H9 (cell line): ENCODE results near the gene ZNF446. TPM values are rescaled to one million over a fixed set of nuclear protein-coding genes. Genes with fewer than 3 reads are reported as not detected.

ENCODE experiments used
- DNase-seq: peaks from one replicate; pipeline ENCODE4 v3.0.0-alpha.2; 2017
- H2AFZ ChIP-seq: one replicate; pipeline ENCODE4 v1.6.1; 2013; ENCODE audit warnings: mild to moderate bottlenecking, low read length, control low read depth, moderate library complexity
- H2AK5ac ChIP-seq: 2 replicates; pipeline ENCODE4 v1.6.1; 2013; ENCODE audit warnings: low read length, control low read depth, mixed read lengths; ENCODE audit not compliant: insufficient read length
- H2BK120ac ChIP-seq: one replicate; pipeline ENCODE4 v1.6.1; 2013; ENCODE audit warnings: low read depth, mild to moderate bottlenecking, low read length, control low read depth, inconsistent platforms; ENCODE audit not compliant: poor library complexity, severe bottlenecking
- H2BK12ac ChIP-seq: 2 replicates; pipeline ENCODE4 v1.6.1; 2013; ENCODE audit warnings: low read length, control low read depth, mixed read lengths, low read depth; ENCODE audit not compliant: insufficient read length
- H2BK15ac ChIP-seq: 2 replicates; pipeline ENCODE4 v1.6.1; 2013; ENCODE audit warnings: low read depth, low read length, control low read depth
- H2BK20ac ChIP-seq: one replicate; pipeline ENCODE4 v1.6.1; 2013; ENCODE audit warnings: low read depth, mild to moderate bottlenecking, low read length, control low read depth, inconsistent platforms; ENCODE audit not compliant: poor library complexity, severe bottlenecking
- H2BK5ac ChIP-seq: 2 replicates; pipeline ENCODE4 v1.6.1; 2013; ENCODE audit warnings: low read length, control low read depth, mixed read lengths; ENCODE audit not compliant: insufficient read length
- H3K14ac ChIP-seq: 2 replicates; pipeline ENCODE4 v1.6.1; 2013; ENCODE audit warnings: low read length, control low read depth; ENCODE audit not compliant: insufficient read depth
- H3K18ac ChIP-seq: 2 replicates; pipeline ENCODE4 v1.6.1; 2013; ENCODE audit warnings: low read depth, mild to moderate bottlenecking, mixed read lengths, low read length, control low read depth; ENCODE audit not compliant: insufficient read length
- H3K23ac ChIP-seq: 2 replicates; pipeline ENCODE4 v1.6.1; 2013; ENCODE audit warnings: low read length, control low read depth, mixed read lengths, low read depth; ENCODE audit not compliant: insufficient read length
- H3K23me2 ChIP-seq: 2 replicates; pipeline ENCODE4 v1.6.1; 2013; ENCODE audit warnings: low read depth, mild to moderate bottlenecking, mixed read lengths, low read length, control low read depth; ENCODE audit not compliant: insufficient read length, poor library complexity, severe bottlenecking
- H3K27ac ChIP-seq: 2 replicates; pipeline ENCODE4 v1.5.1; 2013; ENCODE audit warnings: low read length, control low read depth, mixed read lengths, low read depth; ENCODE audit not compliant: insufficient read length
- H3K27me3 ChIP-seq: 2 replicates; pipeline ENCODE4 v1.6.1; 2013; ENCODE audit warnings: low read length, control low read depth, inconsistent platforms; ENCODE audit not compliant: insufficient read depth
- H3K4ac ChIP-seq: 2 replicates; pipeline ENCODE4 v1.6.1; 2013; ENCODE audit warnings: low read depth, mild to moderate bottlenecking, control low read depth, inconsistent platforms, low read length, moderate library complexity
- H3K4me1 ChIP-seq: 2 replicates; pipeline ENCODE4 v1.6.1; 2013; ENCODE audit warnings: low read length, control low read depth, inconsistent platforms; ENCODE audit not compliant: insufficient read depth
- H3K4me2 ChIP-seq: 2 replicates; pipeline ENCODE4 v1.6.1; 2013; ENCODE audit warnings: low read length, control low read depth, mixed read lengths; ENCODE audit not compliant: insufficient read length, insufficient read depth
- H3K56ac ChIP-seq: 2 replicates; pipeline ENCODE4 v1.6.1; 2013; ENCODE audit warnings: low read depth, mild to moderate bottlenecking, mixed read lengths, low read length, control low read depth; ENCODE audit not compliant: insufficient read length
- H3K79me1 ChIP-seq: 2 replicates; pipeline ENCODE4 v1.6.1; 2013; ENCODE audit warnings: low read depth, mild to moderate bottlenecking, moderate library complexity, low read length, control low read depth, inconsistent platforms; ENCODE audit not compliant: insufficient read depth, poor library complexity, severe bottlenecking
- H3K79me2 ChIP-seq: 2 replicates; pipeline ENCODE4 v1.6.1; 2013; ENCODE audit warnings: low read length, control low read depth, inconsistent platforms; ENCODE audit not compliant: insufficient read depth
- H3K9ac ChIP-seq: 2 replicates; pipeline ENCODE4 v1.6.1; 2013; ENCODE audit warnings: low read length, control low read depth, mixed read lengths; ENCODE audit not compliant: insufficient read length; ENCODE audit errors: extremely low read depth
- H3K9me3 ChIP-seq: one replicate; pipeline ENCODE4 v1.6.1; 2013; ENCODE audit warnings: low read depth, low read length, inconsistent platforms; ENCODE audit not compliant: control insufficient read depth
- H3T11ph ChIP-seq: one replicate; pipeline ENCODE4 v1.6.1; 2013; ENCODE audit warnings: mild to moderate bottlenecking, low read length, control low read depth, inconsistent platforms
- H4K20me1 ChIP-seq: one replicate; pipeline ENCODE4 v1.6.1; 2013; ENCODE audit not compliant: control insufficient read depth, insufficient read length, insufficient read depth
- H4K5ac ChIP-seq: 2 replicates; pipeline ENCODE4 v1.6.1; 2013; ENCODE audit warnings: low read depth, mild to moderate bottlenecking, mixed read lengths, low read length, control low read depth; ENCODE audit not compliant: insufficient read length
- H4K8ac ChIP-seq: replicated peaks from 2 replicates; pipeline ENCODE4 v1.6.1; 2013; ENCODE audit warnings: low read length, control low read depth, mixed read lengths, low read depth; ENCODE audit not compliant: insufficient read length
- H4K91ac ChIP-seq: 2 replicates; pipeline ENCODE4 v1.6.1; 2013; ENCODE audit warnings: low read depth, mild to moderate bottlenecking, moderate library complexity, mixed read lengths, low read length, control low read depth; ENCODE audit not compliant: insufficient read length
- H3K27ac Mint-ChIP-seq, 3 experiments: 2 replicates in 2 of 3; 3 replicates in 1 of 3; pipeline ENCODE4 v1.8.0; 2020 to 2021; ENCODE audit warnings: mixed read lengths in 3 of 3, mild to moderate bottlenecking in 1 of 3, moderate library complexity in 1 of 3
- H3K27me3 Mint-ChIP-seq: 2 replicates; pipeline ENCODE4 v1.8.0; 2021; ENCODE audit warnings: low read depth, mild to moderate bottlenecking, moderate library complexity, mixed read lengths
- H3K36me3 Mint-ChIP-seq, 3 experiments: 2 replicates in 2 of 3; 3 replicates in 1 of 3; pipeline ENCODE4 v1.8.0; 2020 to 2021; ENCODE audit warnings: low read depth in 3 of 3, mixed read lengths in 3 of 3; ENCODE audit not compliant: insufficient read depth in 1 of 3
- H3K4me1 Mint-ChIP-seq, 2 experiments: 2 replicates each; pipeline ENCODE4 v1.8.0; 2020; ENCODE audit warnings: mixed read lengths in 2 of 2
- H3K4me3 Mint-ChIP-seq, 2 experiments: 2 replicates in 1 of 2; 3 replicates in 1 of 2; pipeline ENCODE4 v1.8.0; 2020 to 2021; ENCODE audit warnings: mild to moderate bottlenecking in 2 of 2, mixed read lengths in 2 of 2, moderate library complexity in 1 of 2
- H3K9me3 Mint-ChIP-seq, 2 experiments: 2 replicates in 1 of 2; 3 replicates in 1 of 2; pipeline ENCODE4 v1.8.0; 2020; ENCODE audit warnings: mild to moderate bottlenecking in 2 of 2, mixed read lengths in 2 of 2, moderate library complexity in 1 of 2
- WGBS: extraction: QIAGEN DNeasy Blood & Tissue Kit; methylation state at CpG from one replicate; pipeline ENCODE4 v1.1.7; 2013; ENCODE audit warnings: missing lambda C conversion rate, low lambda C conversion rate, mixed read lengths; ENCODE audit not compliant: insufficient read length; ENCODE audit errors: extremely low coverage; 5-methylcytosine and 5-hydroxymethylcytosine counted together
- total RNA-seq: library from RNA; stranded (reverse); gene quantifications from 2 replicates; pipeline ENCODE4 v1.2.1, GENCODE V29; 2021
- TF ChIP-seq, protein P1 (sequence below): fragments of 200-600 bp; sonication (generic); conservative IDR thresholded peaks from 3 replicates; pipeline ENCODE4 v1.8.0; 2021; ENCODE audit warnings: antibody characterized with exemption, mild to moderate bottlenecking

ZNF446 gene
- total RNA-seq, 1 experiment from 2014 or later = 7.6 TPM

DNA sequence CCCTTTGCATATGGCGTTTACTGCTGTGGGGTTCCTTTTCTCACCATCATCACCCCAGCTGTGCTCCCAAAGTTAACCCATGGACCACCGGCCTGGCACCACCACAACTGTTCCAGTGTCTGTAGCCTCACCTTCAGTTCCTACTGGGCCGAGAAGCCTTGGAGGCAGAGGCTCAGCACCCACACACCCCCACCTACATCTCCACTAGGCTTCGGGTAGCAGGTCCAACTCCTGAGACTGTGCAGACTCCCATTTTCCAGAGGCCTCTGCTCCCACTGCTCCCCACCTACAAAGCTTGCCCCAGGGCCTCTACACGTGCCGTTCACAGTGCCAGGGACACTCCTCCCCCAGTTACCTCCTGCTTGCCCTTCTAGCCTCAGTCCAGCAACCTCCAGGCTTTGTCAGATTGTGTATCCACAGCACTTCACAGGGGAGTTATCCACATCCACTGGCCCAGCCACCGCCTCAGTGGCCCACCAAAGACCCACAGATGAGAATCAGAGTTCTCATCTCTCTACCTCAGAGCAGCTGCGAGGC, 21.6 kb downstream of the ZNF446 start:
- H3K23ac ChIP-seq = no peak overlapping the region
- H4K91ac ChIP-seq = no peak overlapping the region
- H3K27me3 ChIP-seq = no peaks in the 10 kb centered on the region
- H3T11ph ChIP-seq = no peak overlapping the region
- H2BK20ac ChIP-seq = no peak overlapping the region
- no peak overlapping the region for H2BK15ac ChIP-seq
- H2AK5ac ChIP-seq = no peak overlapping the region
- H3K4me3 Mint-ChIP-seq = peak overlapping the region; percentile 86 to 99
- peaks cover 14% of the 10 kb centered on the region for H3K23me2 ChIP-seq
- no peak overlapping the region for H4K8ac ChIP-seq
- no peaks in the 10 kb centered on the region for H4K20me1 ChIP-seq
- no peak overlapping the region for H2BK5ac ChIP-seq
- H3K18ac ChIP-seq = no peak overlapping the region
- DNase-seq = no peak
- H3K4me1 Mint-ChIP-seq = peaks cover 9 to 12% of the 10 kb centered on the region in 2 experiments
- H4K5ac ChIP-seq = no peak overlapping the region
- TF ChIP-seq, protein P1, sequence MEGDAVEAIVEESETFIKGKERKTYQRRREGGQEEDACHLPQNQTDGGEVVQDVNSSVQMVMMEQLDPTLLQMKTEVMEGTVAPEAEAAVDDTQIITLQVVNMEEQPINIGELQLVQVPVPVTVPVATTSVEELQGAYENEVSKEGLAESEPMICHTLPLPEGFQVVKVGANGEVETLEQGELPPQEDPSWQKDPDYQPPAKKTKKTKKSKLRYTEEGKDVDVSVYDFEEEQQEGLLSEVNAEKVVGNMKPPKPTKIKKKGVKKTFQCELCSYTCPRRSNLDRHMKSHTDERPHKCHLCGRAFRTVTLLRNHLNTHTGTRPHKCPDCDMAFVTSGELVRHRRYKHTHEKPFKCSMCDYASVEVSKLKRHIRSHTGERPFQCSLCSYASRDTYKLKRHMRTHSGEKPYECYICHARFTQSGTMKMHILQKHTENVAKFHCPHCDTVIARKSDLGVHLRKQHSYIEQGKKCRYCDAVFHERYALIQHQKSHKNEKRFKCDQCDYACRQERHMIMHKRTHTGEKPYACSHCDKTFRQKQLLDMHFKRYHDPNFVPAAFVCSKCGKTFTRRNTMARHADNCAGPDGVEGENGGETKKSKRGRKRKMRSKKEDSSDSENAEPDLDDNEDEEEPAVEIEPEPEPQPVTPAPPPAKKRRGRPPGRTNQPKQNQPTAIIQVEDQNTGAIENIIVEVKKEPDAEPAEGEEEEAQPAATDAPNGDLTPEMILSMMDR = no peak
- H2BK120ac ChIP-seq = no peak overlapping the region
- no peak overlapping the region for H3K14ac ChIP-seq
- no peak overlapping the region for H3K56ac ChIP-seq
- H3K4me1 ChIP-seq = peaks cover 6% of the 10 kb centered on the region; the same call in 1 of the 2 replicates
- H3K4ac ChIP-seq = no peak overlapping the region
- no peaks in the 10 kb centered on the region for H3K9me3 ChIP-seq
- no peaks in the 10 kb centered on the region for H3K79me1 ChIP-seq
- H2BK12ac ChIP-seq = no peak overlapping the region
- no peaks in the 10 kb centered on the region; a peak in 1 of 7 replicates for H3K36me3 Mint-ChIP-seq
- H2AFZ ChIP-seq = no peak overlapping the region
- peaks cover 2% of the 10 kb centered on the region for H3K27me3 Mint-ChIP-seq
- H3K79me2 ChIP-seq = no peaks in the 10 kb centered on the region
- no peak overlapping the region for H3K27ac ChIP-seq
- no CpG with 5 or more reads among the region's 8 CpGs for WGBS
- H3K4me2 ChIP-seq = peak overlapping the region; percentile 60
- no peaks in the 10 kb centered on the region; a peak in 1 of 5 replicates for H3K9me3 Mint-ChIP-seq
- H3K27ac Mint-ChIP-seq = no peak overlapping the region; a peak in 1 of 7 replicates
- H3K9ac ChIP-seq = no peak overlapping the region
